Activated B cell treated with CpG ODN at 0.5 μM for 24 hours (primary cell): ENCODE measurements around the gene ABI3. TPM values are rescaled to one million over a fixed set of nuclear protein-coding genes. Genes with fewer than 3 reads are reported as not detected.

Source experiments
- ATAC-seq: fragments of 200-7000 bp; cut with Tn5 transposase; one replicate; pipeline ENCODE4 v1.10.0; 2021; ENCODE audit warnings: low read depth, mild to moderate bottlenecking, moderate library complexity
- CTCF ChIA-PET: fragments of 350-600 bp; sonication (Branson Sonifier 250); formaldehyde crosslinking; loops from one replicate; lab custom pipeline; 2021; ENCODE audit warnings: antibody characterized with exemption; lab: Charles Lee
- POLR2A ChIA-PET: fragments of 350-600 bp; sonication (Branson Sonifier 250); formaldehyde crosslinking; loops from one replicate; lab custom pipeline; 2021; ENCODE audit warnings: antibody characterized with exemption; lab: Charles Lee
- DNase-seq: peaks from one replicate; pipeline ENCODE4 v3.0.0; 2022
- H3K27ac Mint-ChIP-seq: one replicate; pipeline ENCODE4 v1.8.0; 2020; ENCODE audit warnings: mixed read lengths
- H3K27me3 Mint-ChIP-seq: one replicate; pipeline ENCODE4 v1.8.0; 2021; ENCODE audit warnings: mixed read lengths
- H3K36me3 Mint-ChIP-seq: one replicate; pipeline ENCODE4 v1.8.0; 2021; ENCODE audit warnings: low read depth, mixed read lengths
- H3K4me1 Mint-ChIP-seq: one replicate; pipeline ENCODE4 v1.8.0; 2021; ENCODE audit warnings: mixed read lengths
- H3K4me3 Mint-ChIP-seq: one replicate; pipeline ENCODE4 v1.8.0; 2020; ENCODE audit warnings: mild to moderate bottlenecking, mixed read lengths
- H3K9me3 Mint-ChIP-seq: one replicate; pipeline ENCODE4 v1.8.0; 2020; ENCODE audit warnings: mixed read lengths
- intact Hi-C: fragments of 100-400 bp; cut with micrococcal nuclease; formaldehyde crosslinking; loops from one replicate; pipeline ENCODE4 v1.15.1; 2024
- total RNA-seq: library from RNA; stranded (reverse); gene quantifications from 2 replicates; pipeline ENCODE4 v1.2.3, GENCODE V29; 2022
- TF ChIP-seq, protein P1 (sequence below): fragments of 200-600 bp; IDR thresholded peaks from one replicate; pipeline ENCODE4 v1.8.0; 2022; ENCODE audit warnings: antibody characterized with exemption, mild to moderate bottlenecking

ABI3 gene
- total RNA-seq, 1 donor from 2014 or later = 9.7 TPM

DNA sequence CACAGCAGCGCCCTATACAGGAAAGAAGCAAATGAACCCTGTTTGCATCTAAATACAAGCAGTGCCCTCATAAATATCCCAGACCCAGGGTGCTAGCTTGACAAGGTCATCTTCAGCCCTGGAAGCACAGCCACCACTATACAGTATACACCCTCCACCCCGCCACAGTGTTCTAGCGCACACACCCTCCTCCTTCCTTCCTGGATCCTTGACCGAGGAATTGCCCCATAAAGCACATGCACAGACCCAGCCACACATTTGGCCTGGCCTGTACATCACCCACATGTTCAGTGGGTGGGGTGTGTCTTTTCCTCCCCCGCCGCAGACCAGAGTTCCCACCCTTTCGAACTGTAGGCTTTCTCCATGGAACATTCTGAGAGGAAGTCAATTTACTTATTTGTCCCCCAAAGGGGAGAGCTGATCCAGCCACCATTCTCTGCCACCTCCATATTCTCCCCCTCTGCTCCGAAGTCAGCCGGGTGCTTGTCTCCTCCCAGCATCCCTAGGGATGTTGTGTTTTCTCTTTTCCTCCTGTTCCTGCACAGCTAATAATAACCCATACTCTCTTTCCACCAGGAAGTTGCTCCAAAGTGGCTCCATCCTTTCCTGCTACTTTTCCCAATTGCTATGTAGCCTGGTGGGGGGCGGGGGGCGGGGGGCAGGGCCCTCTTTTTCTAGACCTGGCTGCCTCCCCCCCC is 6.6 kb downstream of the ABI3 start:
- Mint-ChIP-seq H3K9me3 (no peaks in the 10 kb centered on the region), H3K27ac (peak overlapping the region; percentile 80), H3K4me3 (peak overlapping the region; percentile 63), H3K27me3 (no peaks in the 10 kb centered on the region), H3K4me1 (peaks cover 77% of the 10 kb centered on the region), H3K36me3 (peaks cover 7% of the 10 kb centered on the region)
- CTCF ChIA-PET = interaction anchor here (0.6 to 7.7 kb wide), 3 partner anchors 20 to 36 kb away, joined by 3 to 41 read pairs (median 3); no protein-coding TSS in a partner anchor
- TF ChIP-seq, protein P1, sequence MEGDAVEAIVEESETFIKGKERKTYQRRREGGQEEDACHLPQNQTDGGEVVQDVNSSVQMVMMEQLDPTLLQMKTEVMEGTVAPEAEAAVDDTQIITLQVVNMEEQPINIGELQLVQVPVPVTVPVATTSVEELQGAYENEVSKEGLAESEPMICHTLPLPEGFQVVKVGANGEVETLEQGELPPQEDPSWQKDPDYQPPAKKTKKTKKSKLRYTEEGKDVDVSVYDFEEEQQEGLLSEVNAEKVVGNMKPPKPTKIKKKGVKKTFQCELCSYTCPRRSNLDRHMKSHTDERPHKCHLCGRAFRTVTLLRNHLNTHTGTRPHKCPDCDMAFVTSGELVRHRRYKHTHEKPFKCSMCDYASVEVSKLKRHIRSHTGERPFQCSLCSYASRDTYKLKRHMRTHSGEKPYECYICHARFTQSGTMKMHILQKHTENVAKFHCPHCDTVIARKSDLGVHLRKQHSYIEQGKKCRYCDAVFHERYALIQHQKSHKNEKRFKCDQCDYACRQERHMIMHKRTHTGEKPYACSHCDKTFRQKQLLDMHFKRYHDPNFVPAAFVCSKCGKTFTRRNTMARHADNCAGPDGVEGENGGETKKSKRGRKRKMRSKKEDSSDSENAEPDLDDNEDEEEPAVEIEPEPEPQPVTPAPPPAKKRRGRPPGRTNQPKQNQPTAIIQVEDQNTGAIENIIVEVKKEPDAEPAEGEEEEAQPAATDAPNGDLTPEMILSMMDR = no peak
- ATAC-seq (no peak), DNase-seq (no peak)
- intact Hi-C loops = loop anchor here (10.0 kb wide), 1 partner anchor 382 kb away; the partner anchor contains the start of gene CALCOCO2
- POLR2A ChIA-PET = interaction anchor here (0.7 to 12.3 kb wide), 3 partner anchors 12 to 102 kb away, joined by 3 to 259 read pairs (median 8); no protein-coding TSS in a partner anchor

- H3K27me3 Mint-ChIP-seq = no peaks in the 10 kb centered on the region
- H3K36me3 Mint-ChIP-seq = peaks cover 9% of the 10 kb centered on the region
- DNase-seq (no peak), ATAC-seq (peak; percentile 37)
- H3K27ac Mint-ChIP-seq = peak overlapping the region; percentile 94
- POLR2A ChIA-PET = interaction anchor here (0.7 to 12.3 kb wide), 6 partner anchors 10 to 1513 kb away, joined by 3 to 259 read pairs (median 4); no protein-coding TSS in a partner anchor
- no peaks in the 10 kb centered on the region for H3K9me3 Mint-ChIP-seq
- H3K4me3 Mint-ChIP-seq = peak overlapping the region; percentile 67
- TF ChIP-seq, protein P1 = no peak
- intact Hi-C loops = loop anchor here (10.0 kb wide), 1 partner anchor 383 kb away; the partner anchor contains the start of gene CALCOCO2
- peaks cover 70% of the 10 kb centered on the region for H3K4me1 Mint-ChIP-seq
- CTCF ChIA-PET = interaction anchor here (1.3 to 7.7 kb wide), 3 partner anchors 9 to 37 kb away, joined by 5 to 41 read pairs (median 8); no protein-coding TSS in a partner anchor
Measured at GRCh38 chr17:49217651-49218413, 7.3 kb downstream of the ABI3 start.

DNA sequence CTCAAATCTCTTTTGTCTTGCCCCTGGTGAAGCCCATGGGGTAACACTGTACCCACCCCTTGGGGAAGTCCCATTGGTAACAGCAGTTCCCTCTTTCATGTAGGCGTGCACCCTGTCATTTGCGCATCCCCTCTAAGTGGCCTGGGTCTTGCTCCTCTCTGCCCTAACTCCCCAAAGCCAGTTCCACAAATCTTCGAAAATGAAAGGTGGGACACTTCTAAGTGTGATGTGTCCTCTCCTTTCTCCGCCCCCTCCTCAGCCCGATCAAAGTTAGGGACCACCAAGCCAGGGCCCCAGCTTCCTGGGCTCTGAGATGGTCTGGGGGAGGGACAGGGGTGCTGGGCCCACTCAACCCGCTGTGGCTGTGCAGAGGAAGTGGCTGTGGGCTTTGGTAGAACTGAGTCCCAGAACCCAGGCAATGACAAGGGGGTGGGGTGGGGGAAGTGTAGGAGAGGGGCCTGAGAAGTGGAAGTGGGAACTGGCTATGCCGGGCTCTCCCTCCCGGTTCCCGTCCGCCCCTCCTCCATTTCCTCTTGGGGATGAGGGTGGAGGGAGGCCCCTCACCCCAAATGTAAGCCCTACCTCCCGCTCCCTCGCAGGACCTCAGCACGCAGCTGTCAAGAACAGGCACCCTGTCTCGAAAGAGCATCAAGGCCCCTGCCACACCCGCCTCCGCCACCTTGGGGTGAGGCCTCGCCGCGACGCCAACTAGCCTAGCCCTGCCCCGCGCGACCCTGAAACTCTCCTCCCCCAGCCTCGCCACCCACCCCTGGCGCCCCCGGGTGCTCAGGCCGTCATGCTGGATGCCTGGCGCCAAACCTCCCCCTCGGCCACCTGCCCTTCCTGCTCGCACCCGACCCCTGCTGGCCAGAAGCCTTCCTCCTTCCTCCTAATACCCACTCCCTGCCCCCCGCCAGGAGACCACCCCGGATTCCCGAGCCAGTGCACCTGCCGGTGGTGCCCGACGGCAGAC is 8.7 kb downstream of the ABI3 start:
- H3K36me3 Mint-ChIP-seq = peaks cover 11% of the 10 kb centered on the region
- CTCF ChIA-PET = interaction anchor here (1.3 to 7.7 kb wide), 3 partner anchors 8 to 39 kb away, joined by 5 to 41 read pairs (median 8); no protein-coding TSS in a partner anchor

DNA sequence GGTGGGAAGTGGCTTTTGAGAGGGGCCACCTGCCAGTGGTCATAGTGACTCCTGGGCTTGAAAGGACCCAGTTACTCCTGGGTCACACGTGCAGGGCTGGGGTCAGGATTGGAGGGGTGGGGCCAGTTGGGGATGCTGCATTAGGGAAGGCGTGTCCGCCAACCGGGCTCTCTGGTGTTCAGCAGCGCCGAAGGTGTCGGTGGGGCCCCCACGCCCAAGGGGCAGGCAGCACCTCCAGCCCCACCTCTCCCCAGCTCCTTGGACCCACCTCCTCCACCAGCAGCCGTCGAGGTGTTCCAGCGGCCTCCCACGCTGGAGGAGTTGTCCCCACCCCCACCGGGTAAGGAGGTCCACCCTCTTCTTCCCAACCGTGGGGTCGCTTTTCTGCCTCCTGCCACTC is 9.5 kb downstream of the ABI3 start:
- Mint-ChIP-seq H3K9me3 (no peaks in the 10 kb centered on the region), H3K36me3 (peaks cover 11% of the 10 kb centered on the region), H3K27me3 (peaks cover 6% of the 10 kb centered on the region), H3K27ac (peak overlapping the region; percentile 94), H3K4me3 (no peak overlapping the region), H3K4me1 (peaks cover 66% of the 10 kb centered on the region)
- TF ChIP-seq, protein P1 = no peak
- POLR2A ChIA-PET = interaction anchor here (0.6 to 12.3 kb wide), 4 partner anchors 8 to 96 kb away, joined by 3 to 259 read pairs (median 8); partner anchors contain the start of genes ABI3 and GNGT2
- ATAC-seq (no peak), DNase-seq (no peak)
- intact Hi-C loops = loop anchor here (1.0 to 10.0 kb wide), 5 partner anchors 10 to 545 kb away; partner anchors contain the start of genes ABI3, CALCOCO2, GNGT2 and PHOSPHO1
- CTCF ChIA-PET = interaction anchor here (1.8 to 7.7 kb wide), 2 partner anchors 27 to 39 kb away, joined by 8 to 41 read pairs; no protein-coding TSS in a partner anchor

More for the DNA sequence above, 8.7 kb downstream of the ABI3 start:
- intact Hi-C loops = loop anchor here (1.0 to 10.0 kb wide), 4 partner anchors 9 to 384 kb away; partner anchors contain the start of genes ABI3, CALCOCO2, GNGT2 and PHOSPHO1
- TF ChIP-seq, protein P1 = no peak
- POLR2A ChIA-PET = interaction anchor here (0.6 to 12.3 kb wide), 8 partner anchors 8 to 929 kb away, joined by 3 to 259 read pairs (median 4); partner anchors contain the start of genes ABI3 and GNGT2
- H3K27ac Mint-ChIP-seq = peak overlapping the region; percentile 94
- peaks cover 4% of the 10 kb centered on the region for H3K27me3 Mint-ChIP-seq
- H3K4me1 Mint-ChIP-seq = peaks cover 68% of the 10 kb centered on the region
- no peaks in the 10 kb centered on the region for H3K9me3 Mint-ChIP-seq
- peak; percentile 82 for ATAC-seq
- peak overlapping the region; percentile 69 for H3K4me3 Mint-ChIP-seq
- peak; percentile 44 for DNase-seq
